HG03520 (cell line): Measurements from ENCODE around the gene GRK2.
A peak's percentile ranks its signal among the peaks of the same experiment; 100 is the strongest.

ENCODE experiments used
- ATAC-seq: cut with Tn5 transposase; IDR thresholded peaks from one replicate; pipeline ENCODE4 v1.9.1; 2021; ENCODE audit warnings: mild to moderate bottlenecking, moderate library complexity; ENCODE audit not compliant: unreplicated experiment

The GRK2 gene

GRCh38 chr11:67269401-67270255 lies 3.4 kb downstream of the GRK2 start:
- no peak for ATAC-seq

- ATAC-seq = no peak
Observed at GRCh38 chr11:67270256-67271204, 4.3 kb downstream of the GRK2 start.

DNA sequence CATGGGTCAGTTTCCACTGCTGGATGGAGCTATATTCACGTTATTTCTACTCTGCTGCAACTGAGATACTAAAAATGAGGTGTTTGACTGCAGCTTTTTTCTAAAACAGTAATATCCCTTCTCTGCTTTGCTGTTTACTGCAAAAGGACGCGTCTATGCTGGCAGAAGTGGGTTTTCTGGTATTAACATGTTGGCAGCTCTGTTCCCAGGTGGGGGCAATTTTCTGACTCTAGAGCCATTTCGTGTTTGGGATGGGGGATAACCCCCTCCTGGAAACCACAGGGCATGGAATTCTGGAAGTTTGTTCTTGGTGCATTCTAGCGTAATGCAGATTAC lies 4.9 kb downstream of the GRK2 start:
- no peak for ATAC-seq

DNA sequence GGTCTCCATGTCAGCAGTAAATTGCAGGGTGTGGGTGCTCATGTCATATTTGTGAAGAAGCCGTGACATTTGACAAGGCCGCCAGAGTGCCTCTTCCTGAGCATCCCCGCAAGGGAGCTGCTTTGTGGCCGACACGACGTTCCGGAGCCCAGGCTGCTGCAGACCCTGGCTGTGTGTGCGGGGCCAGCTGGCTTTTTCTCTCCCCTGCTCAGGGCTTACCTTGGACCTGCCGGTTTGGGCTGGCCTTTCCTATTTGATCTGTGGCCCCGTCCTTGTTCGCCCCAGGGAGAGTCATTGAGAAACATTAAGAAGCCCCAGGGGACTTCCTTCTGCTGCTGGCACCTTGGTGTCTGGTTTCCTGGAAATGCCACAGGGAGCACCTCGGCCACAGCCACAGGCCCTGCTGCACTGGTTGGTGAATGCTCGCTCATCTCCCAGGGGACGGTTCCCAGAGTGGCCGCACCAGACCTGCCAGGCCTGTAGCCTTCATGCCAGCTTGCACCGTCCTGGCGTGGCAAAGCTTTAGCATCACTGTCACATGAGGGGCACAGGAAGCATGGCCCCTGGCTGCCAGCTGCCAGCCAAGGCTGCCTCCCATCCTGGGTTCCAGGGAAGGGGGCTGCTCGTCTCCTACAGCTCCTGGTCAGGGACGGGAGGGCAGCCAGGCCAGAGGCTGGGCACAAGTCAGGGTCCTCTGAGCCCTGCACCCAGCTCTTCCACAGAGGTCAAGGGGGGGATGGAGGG lies 5.4 kb downstream of the GRK2 start:
- no peak for ATAC-seq

GRCh38 chr11:67272327-67273259 lies 6.3 kb downstream of the GRK2 start:
- ATAC-seq = no peak

DNA sequence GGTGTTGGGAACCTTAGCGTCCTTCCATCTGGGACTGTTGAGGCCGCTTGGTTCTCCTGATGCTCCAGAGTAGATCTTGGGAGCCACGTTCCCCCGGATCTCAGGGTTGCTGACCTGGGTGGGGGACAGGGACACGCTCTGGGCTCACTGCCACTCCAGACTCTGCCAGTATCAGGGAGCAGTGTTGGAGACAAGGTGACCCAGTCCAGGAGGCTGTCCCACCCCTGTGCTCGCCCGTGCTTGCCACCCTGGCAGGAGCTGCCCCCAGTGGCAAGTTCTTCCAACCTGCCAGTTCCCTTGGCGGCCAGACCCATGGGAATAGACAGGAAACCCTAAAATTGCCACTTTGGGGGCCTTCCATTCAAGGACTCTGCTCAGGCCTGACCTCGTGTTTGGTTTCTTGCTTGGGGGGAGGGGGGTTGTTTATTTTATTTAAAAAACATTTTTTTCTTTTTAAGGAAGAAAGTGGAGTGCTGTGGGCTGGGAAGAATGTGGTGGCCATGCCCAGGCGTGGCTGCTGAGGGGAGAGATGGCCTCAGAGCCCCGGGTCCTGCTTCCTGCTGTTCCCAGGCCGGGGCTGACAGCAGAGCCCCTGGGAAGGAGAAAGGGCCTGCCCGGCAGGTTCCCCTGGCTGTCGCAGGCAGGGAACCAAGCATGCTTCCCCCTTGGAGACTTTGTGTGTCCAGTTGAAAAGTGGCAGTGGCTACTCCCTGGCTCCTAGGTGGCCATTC lies 7.2 kb downstream of the GRK2 start:
- no peak for ATAC-seq

- no peak for ATAC-seq
Observed at GRCh38 chr11:67274768-67275605, 8.7 kb downstream of the GRK2 start.

DNA sequence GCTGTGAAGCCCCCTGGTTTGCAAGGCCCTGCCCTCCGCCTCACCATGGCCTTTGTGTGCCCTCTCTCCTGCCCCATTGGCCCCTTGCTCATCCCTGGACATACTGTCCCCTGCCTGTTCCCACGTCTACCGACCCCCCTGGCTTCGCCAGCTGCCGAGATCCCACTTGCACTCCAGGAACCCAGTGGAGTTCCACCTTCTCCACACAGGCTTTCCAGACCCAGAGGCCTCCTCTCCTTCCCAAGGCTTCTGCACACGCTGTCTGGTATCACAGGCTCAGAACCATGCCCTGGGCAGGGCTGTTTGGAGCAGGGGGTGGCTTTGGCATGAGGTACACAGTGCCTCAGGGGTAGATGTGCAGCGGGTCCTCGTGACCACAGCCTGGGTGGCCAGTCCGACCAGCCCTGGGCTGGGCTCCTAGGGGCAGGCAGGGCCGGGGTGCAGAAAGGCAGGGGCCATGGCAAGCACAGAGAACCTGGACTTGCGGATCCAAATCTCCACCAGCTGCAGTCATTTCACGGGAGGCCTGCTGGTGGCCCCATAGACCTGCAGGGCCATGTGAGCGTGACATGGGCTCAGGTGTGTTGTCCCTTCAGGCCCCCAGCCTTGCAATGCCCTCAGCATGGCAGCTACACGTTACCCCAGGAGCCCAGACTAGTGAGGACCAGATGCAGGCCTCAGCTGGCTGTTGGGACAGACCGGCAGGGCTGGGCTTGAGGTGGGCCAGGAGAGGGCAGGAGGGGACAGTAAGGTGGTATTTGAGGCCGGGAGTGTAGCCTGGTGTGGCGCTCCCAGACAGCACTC lies 9.5 kb downstream of the GRK2 start:
- no peak for ATAC-seq

DNA sequence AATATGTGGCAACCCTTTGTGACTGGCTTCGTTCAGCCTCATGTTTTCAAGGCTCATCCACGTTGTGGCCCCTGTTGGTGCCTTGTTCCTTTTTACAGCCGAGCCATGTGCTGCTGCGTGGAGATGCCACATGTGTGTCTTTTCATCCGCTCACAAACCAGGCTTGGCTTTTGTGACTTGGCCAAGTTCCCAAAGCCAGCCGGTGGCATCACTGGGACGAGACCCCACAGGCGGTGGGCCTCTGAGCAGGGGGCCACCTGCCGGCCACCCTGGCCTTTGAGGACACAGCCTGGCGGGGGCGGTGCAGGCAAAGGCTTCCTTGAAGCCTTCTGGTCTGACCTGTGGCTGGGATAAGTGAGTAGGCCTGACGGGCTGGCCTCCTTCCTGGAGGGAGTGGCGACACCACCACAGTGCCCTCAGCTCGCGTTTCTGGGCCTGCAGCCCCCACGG lies 10.5 kb downstream of the GRK2 start:
- peak; percentile 4 for ATAC-seq

DNA sequence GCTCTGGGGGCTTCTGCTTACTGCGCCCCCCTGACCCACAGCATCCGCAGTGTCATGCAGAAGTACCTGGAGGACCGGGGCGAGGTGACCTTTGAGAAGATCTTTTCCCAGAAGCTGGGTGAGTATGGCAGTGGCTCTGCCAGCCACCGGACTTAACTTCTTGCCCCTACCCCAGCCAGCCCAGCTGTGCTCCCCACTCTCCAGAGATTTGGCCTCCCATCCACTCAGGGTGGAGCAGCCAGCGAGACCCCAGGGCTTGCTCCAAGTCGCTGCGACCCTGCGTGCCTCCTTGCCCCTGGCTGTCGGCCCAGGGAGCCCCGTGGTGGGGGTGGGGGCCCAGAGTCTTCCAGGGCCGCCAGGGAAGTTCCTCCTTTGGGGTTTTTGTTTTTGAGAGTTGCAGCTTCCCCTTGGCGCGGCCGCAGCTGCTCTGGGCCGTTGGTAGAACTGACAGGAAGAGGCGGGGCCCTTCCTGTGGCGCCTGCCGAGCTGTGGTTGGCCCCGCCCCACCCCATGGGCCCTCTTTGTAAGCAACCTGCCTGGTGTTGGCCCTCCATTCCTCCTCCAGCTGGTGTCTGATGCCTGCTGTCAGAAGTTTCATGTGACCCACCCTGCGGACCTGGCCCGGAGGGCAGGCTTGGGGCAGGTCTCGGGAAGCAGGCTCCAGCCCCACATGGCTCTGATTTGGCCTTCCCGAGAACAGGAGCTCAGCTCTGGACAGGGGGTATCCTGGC lies 11.1 kb downstream of the GRK2 start:
- ATAC-seq = peak; percentile 80

DNA sequence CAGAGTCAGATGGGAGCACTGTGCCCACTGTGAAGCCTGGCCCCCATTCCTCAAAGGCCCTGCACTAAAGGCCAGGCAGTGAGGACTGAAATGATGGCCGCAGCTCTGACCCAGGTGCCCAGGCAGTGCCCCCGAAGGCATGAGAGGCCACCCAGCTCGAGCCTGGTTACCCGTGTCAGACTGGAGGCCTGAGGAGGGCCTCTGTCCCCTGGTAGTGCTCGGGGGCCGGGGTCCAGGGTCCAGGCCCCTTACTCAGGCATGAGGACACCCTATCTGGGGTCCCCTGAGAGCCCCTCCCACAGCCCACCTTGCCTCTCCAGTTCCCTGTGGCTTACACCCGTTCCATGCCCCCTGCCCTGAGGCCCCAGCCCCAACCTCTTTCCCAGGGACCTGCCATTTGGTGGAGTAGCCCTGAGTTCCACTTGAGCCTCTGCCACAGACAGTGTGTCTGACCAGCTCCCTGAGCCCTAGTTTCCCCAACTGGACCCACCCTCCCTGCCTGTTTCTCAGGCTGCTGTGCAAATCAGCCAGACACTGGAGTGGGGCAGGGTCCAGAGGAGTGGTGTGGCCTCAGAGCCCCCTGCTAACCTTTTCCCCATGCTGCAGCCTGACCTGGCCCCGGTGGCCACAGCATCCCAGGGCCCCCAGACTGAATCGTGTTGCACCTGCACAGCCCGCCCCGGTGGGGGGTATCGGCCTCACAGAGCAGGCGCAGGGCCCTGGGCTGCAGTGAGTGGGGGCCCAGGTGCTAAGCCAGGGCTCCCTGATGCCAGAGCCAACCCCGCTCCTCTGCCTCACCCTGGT lies 12.1 kb downstream of the GRK2 start:
- ATAC-seq = no peak

- ATAC-seq = no peak
Observed at GRCh38 chr11:67278939-67279588, 12.8 kb downstream of the GRK2 start.

GRCh38 chr11:67279589-67280340 lies 13.5 kb downstream of the GRK2 start:
- no peak for ATAC-seq

- no peak for ATAC-seq
Observed at GRCh38 chr11:67280341-67280787, 14.1 kb downstream of the GRK2 start.
